Stimulated activated CD8-positive, alpha-beta memory T cell treated with anti-CD3 and anti-CD28 coated beads, Interleukin-4, amount 100 ng/mL, for 4 hours (primary cell): ENCODE measurements around the gene NCS1.

Experiments
- DNase-seq, 2 donors: peaks; one replicate each; pipeline ENCODE4 v3.0.0-alpha.2; 2020; ENCODE audit warnings: low read depth in 2 of 2, low spot score in 1 of 2

The NCS1 gene

GRCh38 chr9:130172161-130172857 lies at the start of gene NCS1:
Gene NCS1, plus strand, starts transcription at chr9:130172404. Its CDS starts 260 bp downstream, at chr9:130172664.
- DNase-seq: peak; percentile 11 to 40

GRCh38 chr9:130122456-130122855 lies 49.7 kb upstream of the NCS1 start:
- no peak for DNase-seq

DNA sequence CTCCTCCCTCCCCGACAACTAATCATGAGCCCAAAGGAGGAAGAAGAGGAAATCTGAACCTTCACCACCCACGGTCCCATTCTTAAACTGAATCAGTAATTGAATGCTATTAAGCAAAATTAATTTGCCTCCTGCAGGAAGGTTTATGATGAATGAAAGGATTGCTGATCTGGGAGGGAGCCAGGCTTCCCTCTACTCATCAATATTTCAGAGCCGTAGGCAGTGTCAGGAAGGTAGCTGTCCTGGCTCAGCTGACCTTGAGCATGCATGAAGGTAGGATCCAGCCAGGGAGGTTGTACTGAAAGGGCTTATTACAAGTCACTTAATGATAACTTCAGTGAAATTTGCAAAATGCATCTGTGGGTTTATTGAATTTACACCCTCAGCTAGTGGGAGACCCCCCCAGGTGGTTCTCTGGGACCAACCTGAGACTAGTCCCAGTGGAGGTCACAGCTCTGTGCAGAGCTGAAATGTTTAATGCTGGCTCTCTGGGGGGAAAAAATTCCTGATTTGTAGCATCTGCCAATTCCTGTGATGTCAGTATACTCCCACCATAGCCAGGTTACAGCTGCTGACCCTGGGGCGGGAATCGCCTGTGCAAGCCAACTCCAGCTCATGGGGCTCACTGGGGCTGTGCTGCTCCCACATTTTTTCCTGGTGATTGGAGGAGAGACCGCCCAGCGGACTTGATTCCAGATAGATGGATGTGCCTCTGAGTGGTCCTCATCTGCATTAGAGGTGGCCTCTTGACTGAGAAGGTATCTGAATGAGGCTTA lies 47.9 kb upstream of the NCS1 start:
- DNase-seq: no peak

DNA sequence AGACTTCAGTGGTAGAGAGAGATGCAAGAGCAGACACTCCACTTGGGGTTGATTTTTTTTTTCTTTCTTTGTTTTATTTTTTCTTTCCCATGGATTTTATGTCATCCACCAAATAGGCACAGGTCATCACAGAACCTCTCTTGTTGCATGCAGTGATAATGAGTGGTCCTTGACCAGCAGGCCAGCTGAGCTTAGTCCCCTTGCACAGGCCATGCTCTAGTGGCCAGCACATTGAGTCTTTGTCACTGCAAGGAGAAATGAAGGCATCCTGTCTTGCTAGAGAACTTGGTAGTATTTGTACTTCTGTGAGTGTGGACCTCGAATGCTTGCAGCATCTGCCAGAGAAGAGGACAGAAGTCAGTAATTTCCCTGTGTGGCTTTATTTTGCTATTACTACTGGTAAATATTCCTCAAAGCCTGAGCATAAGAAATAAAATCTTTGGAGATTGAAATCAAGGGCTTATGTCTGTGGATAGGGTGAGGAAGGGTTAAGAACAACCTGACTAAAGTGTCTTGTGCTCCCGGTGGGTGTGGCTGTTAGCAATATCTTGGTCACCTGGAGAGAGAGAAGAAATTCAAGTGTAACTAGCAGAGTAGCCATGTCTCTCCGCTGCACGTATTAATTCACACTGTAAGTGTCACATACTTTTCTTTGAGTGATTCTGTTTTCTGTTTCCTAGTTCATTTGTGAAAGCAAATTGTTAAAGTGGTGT lies 45.3 kb upstream of the NCS1 start:
- no peak for DNase-seq

DNA sequence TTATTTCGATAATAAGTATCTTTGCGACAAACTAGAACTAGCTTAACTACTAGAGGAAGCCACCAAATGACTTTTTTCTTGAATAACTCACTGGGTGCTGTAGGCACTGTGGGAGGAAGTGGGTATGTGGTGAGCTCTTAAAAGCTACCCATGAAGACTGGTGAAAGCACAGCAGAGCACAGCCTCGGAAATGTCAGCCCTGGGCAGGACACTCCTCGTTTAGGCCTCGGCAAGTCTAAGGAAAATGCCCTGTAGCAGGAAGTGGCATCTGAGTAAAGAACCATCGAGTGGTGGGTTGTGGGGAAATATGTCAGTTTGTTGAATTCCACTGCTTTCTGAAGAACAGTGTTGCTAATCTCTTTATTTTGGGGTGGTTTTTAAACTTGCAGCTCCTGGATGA lies 44.0 kb upstream of the NCS1 start:
- DNase-seq: peak; percentile 46 to 69

DNA sequence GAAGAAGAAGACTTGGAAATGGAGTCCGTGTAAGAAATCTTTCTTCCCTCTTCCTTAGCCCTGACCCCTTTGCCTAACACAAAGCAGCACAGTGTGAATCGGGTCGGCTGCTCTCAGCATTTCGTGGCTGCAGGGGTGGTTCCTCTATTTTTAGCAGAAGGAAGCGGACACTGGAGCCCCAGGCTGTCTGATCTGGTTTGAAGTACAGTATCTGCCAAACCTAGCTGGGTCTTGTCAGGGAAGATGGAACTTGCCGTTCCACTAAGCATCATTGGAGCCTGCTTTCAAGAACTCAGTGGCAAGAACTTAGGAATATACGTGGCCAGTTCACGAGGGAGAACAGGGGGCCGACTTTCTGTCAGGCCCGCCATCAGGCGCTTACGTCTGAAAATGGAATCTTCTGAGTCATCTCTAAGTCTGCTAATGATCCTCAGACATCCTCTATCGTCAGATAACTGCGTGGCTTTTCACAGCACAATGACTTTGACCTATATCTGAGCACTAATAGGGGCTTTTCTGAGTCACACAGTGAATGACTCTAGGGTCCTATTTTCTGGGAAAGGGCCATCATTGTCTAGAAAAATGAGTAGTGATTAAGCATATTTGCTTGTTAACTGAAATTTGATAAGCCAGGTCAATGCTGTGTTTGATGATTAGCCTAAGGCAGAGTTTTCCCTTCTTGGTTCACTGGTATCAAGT lies 43.3 kb upstream of the NCS1 start:
- DNase-seq: peak; percentile 28 to 53

- no peak for DNase-seq
Measured at GRCh38 chr9:130129432-130130061, 42.7 kb upstream of the NCS1 start.

- no peak for DNase-seq
Measured at GRCh38 chr9:130132746-130133145, 39.5 kb upstream of the NCS1 start.

DNA sequence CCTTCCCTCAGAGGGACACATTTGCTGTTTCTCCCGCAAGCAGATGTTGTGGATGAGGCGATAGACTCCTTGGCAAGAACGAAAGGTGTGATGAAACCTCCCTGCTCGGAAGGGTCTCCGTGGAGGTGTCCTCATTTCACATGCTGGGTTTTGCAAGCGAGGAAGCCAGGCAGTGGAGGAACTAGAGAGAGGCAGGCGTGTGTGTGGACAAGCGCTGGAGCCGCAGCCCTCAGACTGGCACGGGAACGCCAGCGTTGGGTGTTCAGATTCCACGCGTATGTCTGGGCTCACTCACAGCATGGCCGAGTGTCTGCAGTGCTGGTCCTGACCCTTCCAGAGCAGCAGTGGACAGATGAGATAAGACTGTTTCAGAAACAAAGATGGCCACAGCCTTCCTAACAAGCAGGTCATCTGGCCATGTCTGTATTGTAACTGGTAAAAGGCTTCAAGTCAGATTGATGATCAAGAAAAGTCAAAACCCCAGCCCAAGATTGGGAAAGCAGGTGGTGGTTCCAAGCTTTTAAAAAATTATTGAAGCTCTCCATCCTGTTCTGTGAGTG lies 35.0 kb upstream of the NCS1 start:
- DNase-seq: no peak

GRCh38 chr9:130137641-130138081 lies 34.5 kb upstream of the NCS1 start:
- no peak for DNase-seq

- no peak for DNase-seq
Measured at GRCh38 chr9:130138171-130138653, 34.0 kb upstream of the NCS1 start.

DNA sequence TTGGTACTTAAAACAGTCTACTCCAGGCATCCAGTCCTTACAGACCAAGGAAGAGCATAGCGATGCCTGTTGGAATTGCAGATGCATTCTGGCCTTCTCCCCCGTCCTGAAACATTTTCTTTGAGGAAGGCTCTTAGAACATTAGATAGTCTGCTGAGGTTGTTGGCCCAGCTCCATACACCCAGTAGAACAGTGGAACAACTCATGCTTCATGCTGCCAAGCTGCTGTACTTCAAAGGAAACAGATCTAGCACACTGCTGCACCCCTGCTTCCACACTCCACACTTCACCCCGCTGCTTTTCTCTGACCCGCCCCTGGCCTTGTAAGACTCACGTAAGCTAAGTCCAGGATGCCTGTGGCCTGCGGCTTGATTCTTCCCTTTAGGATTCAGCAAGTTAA lies 33.4 kb upstream of the NCS1 start:
- no peak for DNase-seq

DNA sequence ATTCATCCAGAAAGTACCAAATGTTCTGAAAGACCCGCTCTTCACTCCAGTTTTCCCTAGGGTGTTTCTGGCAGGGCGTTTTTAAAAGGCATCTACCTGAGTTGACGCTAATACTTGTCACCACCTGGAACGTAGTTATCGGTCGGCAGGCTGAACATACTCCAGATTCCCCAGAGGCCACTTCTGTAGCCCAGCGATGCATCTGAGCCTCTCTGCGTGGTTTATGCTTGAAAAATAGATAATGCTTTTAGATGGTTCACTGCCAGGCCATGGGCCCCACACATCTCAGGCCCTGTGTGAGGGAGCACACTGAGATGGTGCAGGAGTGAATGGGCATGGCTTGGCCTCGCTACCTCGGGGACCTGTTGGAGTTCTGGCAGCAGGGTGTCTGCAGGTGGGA lies 33.0 kb upstream of the NCS1 start:
- no peak for DNase-seq

DNA sequence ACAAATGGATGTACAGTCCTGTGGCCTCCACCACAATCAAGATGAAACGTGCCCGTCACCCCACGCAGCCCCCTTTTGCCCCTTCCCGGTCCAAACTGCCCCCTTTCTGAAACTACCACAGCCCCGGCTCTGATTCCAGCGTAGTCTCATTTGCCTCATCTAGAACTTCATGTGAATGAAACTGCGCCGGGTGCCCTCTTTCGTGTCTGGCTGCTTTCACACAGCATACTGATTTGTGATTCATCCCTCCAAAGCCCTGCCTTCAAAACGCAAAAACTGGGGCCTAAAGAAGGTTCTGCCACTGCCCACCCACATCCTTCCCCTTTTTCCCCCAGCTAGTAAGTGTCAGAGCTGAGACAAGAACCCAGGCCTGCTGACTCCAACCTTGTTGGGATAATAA lies 31.5 kb upstream of the NCS1 start:
- peak in 1 of 2 donors; percentile 24 for DNase-seq

- no peak for DNase-seq
Measured at GRCh38 chr9:130142056-130142455, 30.1 kb upstream of the NCS1 start.

DNA sequence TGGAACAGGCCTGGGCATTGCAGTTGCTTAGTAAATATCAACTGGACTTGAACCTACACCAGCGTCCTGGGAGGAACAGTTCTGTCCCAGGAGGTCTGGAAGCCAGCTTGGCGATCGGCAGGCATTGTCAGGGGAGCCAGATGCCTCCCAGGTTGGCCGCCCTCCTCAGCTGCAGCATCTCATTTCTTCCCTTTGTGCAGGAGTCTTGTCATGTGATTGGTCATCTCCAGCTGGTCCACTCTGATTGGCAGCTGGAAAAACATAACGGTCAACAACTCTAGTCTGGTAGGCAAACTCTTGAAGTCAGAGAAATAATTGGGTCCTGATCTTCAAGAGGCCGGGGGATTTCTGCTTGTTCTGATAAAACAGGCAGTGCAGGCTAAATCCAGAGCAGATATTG lies 29.6 kb upstream of the NCS1 start:
- DNase-seq: no peak

DNA sequence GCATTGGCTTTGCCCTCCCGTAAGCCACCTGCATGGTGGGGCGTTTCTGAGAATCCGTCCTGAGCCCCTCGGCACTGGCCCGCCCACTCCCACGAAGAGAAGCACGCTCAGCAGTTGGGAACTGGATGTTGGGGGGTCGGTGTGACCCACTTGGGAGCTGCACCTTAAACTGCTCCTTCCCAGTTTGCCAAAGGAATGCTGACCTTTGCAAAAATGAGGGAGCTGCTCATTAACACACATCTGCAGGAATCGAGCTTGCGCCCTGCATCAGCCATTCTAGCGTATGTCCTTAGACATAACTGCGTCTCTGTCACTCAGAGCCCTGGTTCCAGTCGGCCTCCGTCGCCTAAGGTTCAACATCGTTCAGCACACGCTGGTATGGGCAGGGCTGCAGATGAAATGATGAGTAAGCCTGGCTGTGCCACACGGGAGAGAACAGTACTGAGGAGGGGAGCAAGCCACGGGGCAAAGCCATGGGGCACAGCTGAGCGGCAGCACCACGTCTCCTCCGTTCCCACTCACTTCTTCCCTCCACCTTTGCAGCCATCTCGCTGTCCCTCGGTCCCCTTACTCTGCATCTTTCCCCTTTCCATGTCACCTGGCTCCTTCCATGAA lies 28.8 kb upstream of the NCS1 start:
- no peak for DNase-seq

GRCh38 chr9:130143958-130144366 lies 28.2 kb upstream of the NCS1 start:
- peak in 1 of 2 donors; percentile 28 for DNase-seq

DNA sequence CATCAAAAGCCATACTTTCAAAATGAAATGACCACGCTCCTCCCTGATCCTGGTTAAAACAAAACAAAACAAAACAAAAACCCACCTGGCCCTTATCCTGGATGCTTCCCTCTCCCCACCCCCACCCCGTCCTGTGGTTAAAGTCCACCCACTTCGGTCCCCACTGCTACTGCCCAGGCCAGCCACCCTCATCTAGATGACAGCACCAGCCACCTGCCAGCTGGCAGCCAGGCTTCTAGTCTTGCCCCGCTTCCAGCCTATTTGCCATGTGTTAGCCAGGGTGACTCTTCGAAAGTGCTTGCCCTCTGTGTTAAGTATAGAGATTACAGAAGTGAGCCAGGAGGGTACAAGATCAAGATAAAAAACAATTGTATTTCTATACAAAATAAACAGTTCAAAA lies 27.5 kb upstream of the NCS1 start:
- no peak for DNase-seq

GRCh38 chr9:130145658-130146057 lies 26.5 kb upstream of the NCS1 start:
- no peak for DNase-seq
